ENCODE measurements around the gene TNF. TPM values are rescaled to one million over a fixed set of nuclear protein-coding genes. Genes with fewer than 3 reads are reported as not detected.

The TNF gene
- total and polyA plus RNA-seq, 2 of the 13 experiments (the other 11 are each of a cell fraction or from before 2014, with no cell fraction given), result not detected

- TF ChIP-seq ZNF572 (CRISPR knock-in tag; IDR thresholded peaks at IDR 0.05) (peak; percentile 72; the same call in 1 of the 2 replicates), SMAD1 (CRISPR knock-in tag; IDR thresholded peaks at IDR 0.05; ENCODE audit: borderline replicate concordance, low read depth) (no peak), BATF2 (CRISPR knock-in tag; IDR thresholded peaks at IDR 0.05) (peak; percentile 77; the same call in 1 of the 2 replicates), ZBTB49 (CRISPR knock-in tag; IDR thresholded peaks at IDR 0.05; ENCODE audit: borderline replicate concordance) (no peak), REPIN1 (CRISPR knock-in tag; IDR thresholded peaks at IDR 0.05; ENCODE audit: borderline replicate concordance, low read depth) (peak; percentile 85; the same call in 1 of the 2 replicates), ZBTB4 (CRISPR knock-in tag; IDR thresholded peaks at IDR 0.05; ENCODE audit: borderline replicate concordance) (no peak), PAXIP1 (CRISPR knock-in tag; conservative IDR thresholded peaks at IDR 0.05) (peak; percentile 67), ZBTB21 (CRISPR knock-in tag; IDR thresholded peaks at IDR 0.05) (peak; percentile 84; the same call in 1 of the 2 replicates), KMT2A (CRISPR knock-in tag; IDR thresholded peaks at IDR 0.05) (no peak), MTF1 (CRISPR knock-in tag; IDR thresholded peaks at IDR 0.05) (peak; percentile 47; the same call in 1 of the 2 replicates), HNRNPLL (IDR thresholded peaks at IDR 0.05; ENCODE audit: low read depth, low read length, poor library complexity, severe bottlenecking) (peak; percentile 99), MTERF4 (CRISPR knock-in tag; IDR thresholded peaks at IDR 0.05) (no peak; the same call in 1 of the 2 replicates), PHF20 (CRISPR knock-in tag; IDR thresholded peaks at IDR 0.05) (peak; percentile 37; the same call in 1 of the 2 replicates), RARG (CRISPR knock-in tag; IDR thresholded peaks at IDR 0.05; ENCODE audit: low read depth) (peak; percentile 91; the same call in 1 of the 2 replicates), ZNF567 (CRISPR knock-in tag; IDR thresholded peaks at IDR 0.05; ENCODE audit: borderline replicate concordance) (no peak), GATAD1 (CRISPR knock-in tag; IDR thresholded peaks at IDR 0.05) (peak; percentile 83), AGO1 (IDR thresholded peaks at IDR 0.05; ENCODE audit: low read depth, low read length, poor library complexity, severe bottlenecking) (peak; percentile 66)
Observed at GRCh38 chr6:31619805-31620585, 44.6 kb downstream of the TNF start (continued).
